Stimulated activated CD8-positive, alpha-beta memory T cell treated with anti-CD3 and anti-CD28 coated beads, Interleukin-4, amount 100 ng/mL, for 1 hour (primary cell): ENCODE measurements around the gene ZNF518A.
"Not testable (repeated sequence)": the region's sequence is repeated elsewhere in the genome, so short reads cannot be mapped to it uniquely, and the experiment has no call there.

Experiments used
- DNase-seq, 2 donors: peaks; one replicate each; pipeline ENCODE4 v3.0.0-alpha.2; 2020; ENCODE audit warnings: low read depth in 2 of 2, low spot score in 1 of 2

ZNF518A gene

DNA sequence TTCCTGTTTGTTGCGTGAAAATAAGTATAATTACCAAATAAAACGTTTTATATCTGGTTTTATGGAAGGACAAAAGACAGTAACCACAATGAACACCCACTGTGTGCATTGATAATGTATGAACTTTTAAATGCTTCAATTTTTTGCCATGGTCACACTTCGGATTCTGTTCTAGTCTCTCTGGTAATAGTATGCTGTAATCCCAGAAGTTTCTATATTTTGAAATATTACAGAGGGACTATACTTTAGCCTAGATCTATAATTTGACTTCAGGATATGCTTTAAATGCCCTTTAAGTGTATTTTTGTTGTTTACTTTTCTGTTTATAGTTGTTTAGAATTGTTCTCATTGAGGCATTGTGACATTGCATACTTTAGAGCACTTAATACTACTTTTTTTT lies 1.5 kb downstream of the ZNF518A start:
- DNase-seq = no peak

DNA sequence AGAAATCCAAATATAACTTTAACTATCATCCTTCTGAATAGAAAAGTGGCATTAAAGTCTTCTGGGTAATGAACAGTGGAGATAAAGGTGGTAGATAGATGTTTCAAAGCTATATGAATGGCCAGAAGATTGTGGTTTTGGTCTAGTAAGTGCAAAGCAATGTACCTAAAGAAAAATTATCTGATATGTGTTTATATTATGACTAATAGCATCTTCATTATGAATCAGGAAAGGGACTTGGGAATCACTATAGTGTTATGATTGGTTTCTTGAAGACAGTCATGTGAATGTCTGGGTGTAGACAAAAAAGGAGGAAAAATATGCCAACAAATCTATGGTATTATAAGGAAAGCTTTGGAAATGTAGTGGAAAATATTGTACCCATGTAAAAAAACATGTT lies 3.0 kb downstream of the ZNF518A start:
- no peak for DNase-seq

DNA sequence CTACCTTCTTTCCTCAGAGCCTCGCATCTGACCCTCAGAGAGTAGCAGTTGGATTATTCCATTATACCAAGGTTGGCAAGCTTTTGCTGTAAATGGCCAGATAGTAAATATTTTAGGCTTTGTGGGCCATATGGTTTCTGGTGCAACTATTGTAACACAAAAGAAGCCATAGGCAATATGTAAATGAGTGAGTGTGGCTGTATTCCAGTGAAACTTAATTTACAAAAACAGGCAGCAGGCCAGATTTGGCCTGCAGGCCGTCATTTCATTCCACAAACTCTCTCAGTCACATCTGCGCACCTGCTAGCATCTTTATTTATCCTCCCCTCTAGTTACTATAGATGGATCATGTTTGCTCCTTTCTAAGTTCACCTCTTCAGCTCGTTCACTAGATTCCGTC lies 6.7 kb downstream of the ZNF518A start:
- no peak for DNase-seq

DNA sequence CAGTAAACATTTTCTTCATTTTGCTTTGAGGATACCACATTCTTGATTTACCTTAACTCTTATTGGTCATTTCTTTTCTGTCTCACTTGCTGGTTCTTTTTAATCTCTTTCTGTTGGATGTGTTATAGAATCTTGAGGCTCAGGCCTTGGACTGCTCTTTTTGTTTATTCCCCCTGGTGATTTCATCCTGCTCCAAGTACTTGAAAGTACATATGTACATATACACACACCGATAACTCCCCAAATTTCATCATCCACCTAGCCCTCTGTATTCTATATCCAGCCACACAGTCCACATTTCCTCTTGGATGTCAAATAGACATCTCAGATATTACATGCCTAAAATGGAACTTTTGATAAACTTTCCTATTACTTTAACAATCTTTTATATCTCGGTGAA lies 7.5 kb downstream of the ZNF518A start:
- DNase-seq = no peak

DNA sequence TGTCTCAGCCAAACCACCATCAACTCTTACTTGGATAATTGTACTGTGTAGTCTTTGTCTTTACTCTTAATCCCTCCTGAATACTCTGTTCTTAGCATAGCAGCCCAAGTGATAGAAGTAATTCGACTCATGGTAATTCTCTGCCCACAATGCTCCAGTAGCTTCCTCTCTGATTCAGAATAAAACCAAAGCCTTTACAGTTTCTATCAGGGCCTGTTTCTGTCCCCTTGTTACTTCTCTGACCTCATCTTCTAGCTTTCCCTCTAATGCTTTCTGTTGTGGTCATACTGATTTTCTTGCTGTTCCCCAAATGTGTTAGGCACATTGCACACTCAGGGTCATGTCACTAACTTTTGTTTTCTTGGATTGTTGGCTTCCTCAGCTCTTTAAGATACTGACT lies 8.0 kb downstream of the ZNF518A start:
- no peak for DNase-seq

DNA sequence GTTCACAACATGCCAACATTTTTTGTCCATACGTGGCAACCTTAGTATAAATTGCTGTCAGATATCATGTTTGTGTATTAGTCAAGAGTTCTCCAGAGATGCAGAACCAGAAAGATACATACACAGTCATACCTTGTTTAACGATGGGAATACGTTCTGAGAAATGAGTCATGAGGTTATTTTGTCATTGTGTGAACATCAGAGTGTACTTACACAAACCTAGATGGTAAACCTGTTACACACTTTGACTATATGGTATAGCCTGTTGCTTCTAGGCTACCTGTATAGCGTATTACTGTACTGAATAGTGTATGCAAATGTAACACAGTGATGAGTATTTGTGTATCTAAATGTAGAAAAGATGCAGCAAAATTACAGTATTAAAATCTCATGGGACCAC lies 22.3 kb downstream of the ZNF518A start:
- DNase-seq = no peak

DNA sequence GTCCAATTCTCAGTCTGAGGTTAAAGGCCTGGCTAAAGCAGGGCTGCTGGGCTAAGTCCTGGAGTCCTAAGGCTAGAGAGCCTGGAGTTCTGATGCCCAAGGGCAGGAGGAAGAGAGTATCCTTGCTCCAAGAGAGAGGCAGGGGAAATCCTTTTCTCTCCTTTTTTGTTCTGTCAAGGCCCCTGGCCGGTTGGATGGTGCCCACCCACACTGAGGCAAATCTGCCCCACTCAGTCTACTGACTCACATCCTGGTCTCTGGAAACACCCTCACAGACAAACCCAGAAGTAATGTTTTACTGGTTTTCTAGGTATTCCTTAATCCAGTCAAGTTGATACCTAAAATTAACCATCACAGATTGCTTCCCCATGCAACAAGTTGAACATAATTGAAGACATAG lies 23.0 kb downstream of the ZNF518A start:
- no peak for DNase-seq

DNA sequence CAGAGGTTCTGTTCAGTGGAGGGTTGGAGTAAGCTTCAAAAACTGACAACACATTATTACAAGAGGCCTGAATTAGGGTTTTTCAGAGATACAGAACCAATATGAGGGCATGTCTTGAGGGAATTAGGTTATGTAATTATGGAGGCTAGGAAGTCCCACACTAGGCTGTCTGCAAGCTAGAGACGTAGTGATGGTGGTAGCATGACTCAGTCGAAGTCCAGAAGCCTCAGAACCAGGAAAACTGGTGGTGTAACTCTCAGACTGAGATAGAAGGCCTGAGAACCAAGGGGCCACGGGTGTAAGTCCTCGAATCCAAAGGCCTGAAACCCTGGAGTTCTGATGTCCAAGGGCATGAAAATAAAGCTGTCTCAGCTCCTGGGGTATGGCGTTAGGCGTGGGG lies 35.6 kb downstream of the ZNF518A start:
- DNase-seq = no peak

DNA sequence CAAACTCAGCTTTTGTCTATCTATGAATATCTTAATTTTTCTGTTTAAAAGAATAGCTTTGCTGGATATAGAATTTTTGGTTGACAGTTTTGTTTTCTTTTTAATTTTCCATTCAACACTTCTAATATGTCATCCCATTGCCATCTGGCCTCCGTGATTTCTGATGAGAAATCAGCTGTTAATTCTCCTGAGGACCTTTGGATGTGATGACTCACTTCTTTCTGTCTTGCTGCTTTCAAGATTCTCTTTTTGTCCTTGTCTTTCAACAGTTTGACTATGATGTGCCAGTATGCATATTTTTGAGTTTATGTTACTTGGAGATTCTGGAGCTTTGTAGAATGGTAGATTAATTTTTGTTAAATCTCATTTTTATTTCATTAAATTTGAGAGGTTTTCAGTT lies 38.4 kb downstream of the ZNF518A start:
- no peak for DNase-seq

DNA sequence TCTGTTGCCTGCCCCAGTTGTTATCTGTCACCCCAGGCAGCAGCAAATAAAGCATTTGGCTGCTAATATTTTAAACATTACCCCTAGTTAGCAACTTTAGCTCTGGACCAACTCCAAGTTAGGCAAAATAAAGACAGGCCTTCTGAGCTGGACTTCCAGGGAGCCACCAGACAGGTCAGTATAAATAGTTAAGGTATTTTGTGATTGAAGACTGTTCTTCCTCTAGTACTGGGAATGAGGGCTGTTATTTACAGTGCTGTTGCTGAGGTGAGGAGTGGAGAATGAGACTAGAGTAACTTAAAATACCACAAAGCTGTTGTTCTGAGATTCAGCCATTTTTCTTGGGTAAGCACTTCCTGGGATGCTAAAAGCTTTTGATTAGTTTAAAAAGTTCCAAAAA lies 40.1 kb downstream of the ZNF518A start:
- DNase-seq = no peak

DNA sequence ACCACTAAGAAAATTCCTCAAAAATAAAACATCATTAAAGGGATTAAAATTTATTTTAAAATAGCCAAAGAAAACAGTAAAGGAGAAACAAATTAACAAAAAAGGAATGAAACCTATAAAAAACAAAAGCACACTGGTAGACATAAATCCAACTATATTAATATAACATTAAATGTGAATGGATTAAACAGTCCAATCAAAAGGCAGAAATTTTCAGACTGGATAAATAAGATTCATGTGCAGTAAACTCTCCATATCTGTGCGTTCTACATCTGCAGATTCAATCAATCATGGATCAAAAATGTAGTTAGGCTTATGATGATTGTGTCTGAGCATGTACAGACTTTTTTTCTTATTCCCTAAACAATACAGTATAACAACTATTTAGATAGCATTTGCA lies 42.6 kb downstream of the ZNF518A start:
- no peak for DNase-seq

DNA sequence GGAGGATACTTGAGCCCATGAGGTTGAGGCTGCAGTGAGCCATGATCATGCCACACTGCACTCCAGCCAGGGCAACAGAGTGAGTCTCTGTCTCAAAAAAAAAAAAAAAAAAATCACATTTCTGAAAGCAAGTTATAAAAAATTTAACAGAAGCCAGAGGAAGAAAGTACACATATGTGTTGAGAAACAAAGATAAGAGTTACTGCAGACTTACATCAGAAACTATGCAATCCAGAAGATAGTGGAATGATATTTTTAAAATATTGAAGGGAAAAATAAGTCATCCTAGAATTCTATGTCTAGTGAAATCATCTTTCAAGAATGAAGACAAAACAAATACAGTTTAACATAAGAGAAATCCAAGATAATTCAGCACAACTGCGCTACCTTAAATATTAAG lies 46.9 kb downstream of the ZNF518A start:
- no peak for DNase-seq

DNA sequence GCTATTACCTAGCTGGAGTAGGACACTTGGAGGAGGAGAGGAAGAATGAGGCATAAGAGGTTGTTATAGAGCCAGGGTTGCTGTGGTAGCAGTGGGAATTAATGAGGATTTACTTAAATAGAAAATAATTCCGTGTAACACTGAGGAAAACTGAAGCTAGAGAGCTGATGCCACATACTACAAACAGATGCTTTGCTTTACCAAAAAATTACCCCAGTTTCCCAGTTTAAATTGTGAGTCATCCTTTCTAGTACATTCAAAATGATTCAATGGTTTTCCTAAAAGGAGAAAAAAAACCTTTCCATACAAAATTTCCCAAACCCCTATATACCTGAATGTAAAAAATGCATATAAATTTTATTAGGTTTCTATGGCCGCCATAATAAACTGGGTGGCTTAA lies 58.3 kb downstream of the ZNF518A start:
- DNase-seq = no peak

DNA sequence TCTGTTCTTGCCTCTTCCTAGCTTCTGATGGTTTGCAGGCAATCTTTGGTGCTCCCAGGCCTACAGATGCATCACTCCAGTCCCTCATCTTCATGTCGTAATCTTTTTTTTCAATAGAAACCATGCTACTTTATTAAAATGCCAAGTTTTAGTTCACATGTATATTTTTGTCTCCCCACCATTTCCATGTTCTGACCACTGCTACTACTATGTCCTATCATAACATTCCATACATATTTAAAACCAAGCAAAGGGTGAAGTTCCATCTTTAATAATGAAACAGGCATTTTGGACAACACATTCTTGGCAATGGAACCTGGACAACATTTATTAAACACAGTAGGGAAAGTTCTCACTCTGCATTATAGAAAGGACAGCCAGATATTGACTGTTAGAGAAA lies 58.8 kb downstream of the ZNF518A start:
- no peak for DNase-seq

DNA sequence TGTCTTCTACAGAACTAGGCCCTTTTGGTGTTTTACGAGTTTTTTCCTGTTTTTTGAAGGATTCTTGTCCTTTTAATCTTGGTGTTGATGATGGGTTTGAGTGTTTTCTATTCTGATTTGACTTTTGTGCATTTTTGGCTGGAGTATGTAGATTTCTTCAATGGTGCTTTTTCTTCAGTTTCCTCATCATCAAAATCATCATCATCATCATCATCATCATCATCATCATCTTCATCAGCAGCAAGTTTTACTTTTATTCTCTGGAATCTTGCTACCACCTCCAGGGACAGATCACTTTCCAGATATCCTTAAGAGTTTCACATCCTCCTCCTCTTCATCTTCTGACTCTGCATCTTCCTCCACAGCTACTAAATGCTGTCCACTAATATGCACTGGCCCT lies 59.4 kb downstream of the ZNF518A start:
- DNase-seq = not testable (repeated sequence)

DNA sequence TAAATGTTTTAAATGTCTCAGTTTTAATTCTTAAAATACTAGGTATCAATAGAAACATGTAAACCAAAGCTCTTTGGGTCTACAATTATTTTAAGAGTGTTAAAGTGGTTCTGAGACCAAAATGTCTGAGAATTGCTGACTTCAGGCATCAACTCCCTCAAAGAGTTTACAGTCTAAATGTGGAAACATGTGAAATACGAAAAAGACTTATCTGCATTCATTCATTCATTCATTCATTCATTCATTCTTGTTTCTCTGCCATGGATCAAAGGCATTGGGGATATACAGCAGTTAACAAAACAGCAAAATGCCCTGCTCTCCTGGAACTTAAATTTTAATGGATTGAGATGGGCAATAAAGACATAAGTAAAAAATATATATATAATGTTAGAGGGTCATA lies 71.4 kb downstream of the ZNF518A start:
- no peak for DNase-seq

DNA sequence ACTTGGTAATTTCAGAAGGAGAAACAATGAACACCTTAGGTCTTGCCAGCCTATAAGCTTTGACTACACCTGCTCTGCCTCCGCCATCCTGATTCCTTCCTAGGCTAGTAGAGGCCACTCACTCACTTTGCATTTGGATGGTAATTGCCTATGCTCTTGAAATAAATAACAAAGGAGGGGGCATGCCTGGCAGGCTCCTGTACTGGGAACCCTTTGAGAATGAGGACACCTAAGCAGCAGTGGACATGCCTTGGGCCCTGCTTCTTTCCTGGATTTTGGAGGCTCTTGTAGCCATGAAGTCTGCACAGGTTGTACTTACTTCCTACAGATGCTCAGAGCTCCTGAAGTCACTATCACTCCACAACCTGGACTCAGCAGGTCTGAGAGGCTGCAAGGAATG lies 75.5 kb downstream of the ZNF518A start:
- no peak for DNase-seq

DNA sequence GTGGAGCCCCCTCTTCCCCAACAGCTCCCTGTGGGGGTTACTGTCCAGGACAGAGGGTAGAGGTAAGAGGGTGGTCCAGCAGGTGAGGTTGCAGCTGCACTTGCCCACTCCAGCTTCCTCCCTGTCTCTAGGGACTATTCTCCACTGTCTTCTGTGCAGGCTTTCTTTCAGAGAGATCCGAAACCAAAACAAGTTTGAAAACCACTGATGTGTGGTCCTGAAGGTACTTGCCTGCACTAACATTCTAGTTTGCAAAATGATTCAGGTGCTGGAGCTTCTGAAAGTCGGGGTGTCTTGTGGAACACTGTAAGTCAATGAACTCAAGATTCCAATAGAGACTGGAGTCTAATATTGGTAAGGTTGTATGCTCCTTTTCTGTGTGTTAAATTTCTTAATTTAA lies 78.2 kb downstream of the ZNF518A start:
- DNase-seq = no peak

DNA sequence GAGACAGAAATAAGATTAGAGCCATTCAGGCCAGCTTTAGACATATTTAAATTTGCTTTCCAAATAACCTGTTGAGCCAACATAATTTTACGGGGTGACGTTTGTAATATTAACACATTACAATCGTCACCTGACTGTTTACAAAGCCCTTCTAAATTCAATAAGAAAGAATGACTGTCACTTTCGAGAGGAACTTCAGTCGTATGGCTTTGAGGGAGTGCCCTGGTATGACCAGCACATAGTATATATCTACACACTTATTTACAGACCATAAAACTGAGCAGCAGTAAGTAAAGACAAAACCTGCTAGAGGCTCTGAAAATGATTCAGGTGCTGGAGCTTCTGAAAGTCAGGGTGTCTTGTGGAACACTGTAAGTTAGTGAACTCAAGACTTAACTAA lies 78.8 kb downstream of the ZNF518A start:
- DNase-seq = no peak

DNA sequence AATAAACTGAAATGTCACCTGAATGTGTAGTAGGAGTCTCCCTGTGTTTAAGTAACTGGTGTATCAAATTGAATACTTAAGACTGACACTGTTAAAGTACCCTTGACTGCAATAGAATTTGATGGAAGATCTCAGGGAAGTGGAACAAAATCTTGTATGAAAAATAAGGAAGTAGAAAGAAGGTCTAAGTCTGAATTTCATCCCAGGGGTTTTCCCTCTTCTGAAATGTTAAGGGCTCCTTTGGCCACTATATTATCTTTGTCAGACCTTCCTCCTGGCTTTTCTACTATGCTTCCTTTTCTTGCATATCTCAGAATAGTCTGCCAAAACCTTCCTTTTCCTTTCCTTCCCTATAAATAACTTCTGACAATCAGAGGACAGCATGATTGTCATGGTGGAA lies 81.7 kb downstream of the ZNF518A start:
- DNase-seq = no peak

DNA sequence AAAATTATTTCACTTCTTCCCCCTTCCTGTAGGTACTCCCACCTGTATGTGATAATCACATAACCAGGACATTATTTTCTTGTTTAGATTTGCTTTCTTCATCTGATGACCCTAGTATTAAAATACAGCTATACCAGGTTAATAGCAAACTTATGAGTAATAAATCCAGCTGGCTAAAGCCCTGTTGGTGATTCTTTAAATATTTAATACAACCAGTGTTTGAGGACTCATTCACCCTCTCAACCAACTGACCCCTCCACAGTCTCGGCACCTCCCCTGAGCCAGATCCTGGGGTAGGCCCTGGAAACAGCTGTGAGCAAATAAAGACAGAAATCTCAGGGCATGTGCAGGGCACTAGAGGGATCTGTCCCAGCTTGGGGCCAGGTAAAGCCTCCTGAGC lies 82.8 kb downstream of the ZNF518A start:
- DNase-seq = no peak
